ENCODE results near the gene SMYD1.

DNA sequence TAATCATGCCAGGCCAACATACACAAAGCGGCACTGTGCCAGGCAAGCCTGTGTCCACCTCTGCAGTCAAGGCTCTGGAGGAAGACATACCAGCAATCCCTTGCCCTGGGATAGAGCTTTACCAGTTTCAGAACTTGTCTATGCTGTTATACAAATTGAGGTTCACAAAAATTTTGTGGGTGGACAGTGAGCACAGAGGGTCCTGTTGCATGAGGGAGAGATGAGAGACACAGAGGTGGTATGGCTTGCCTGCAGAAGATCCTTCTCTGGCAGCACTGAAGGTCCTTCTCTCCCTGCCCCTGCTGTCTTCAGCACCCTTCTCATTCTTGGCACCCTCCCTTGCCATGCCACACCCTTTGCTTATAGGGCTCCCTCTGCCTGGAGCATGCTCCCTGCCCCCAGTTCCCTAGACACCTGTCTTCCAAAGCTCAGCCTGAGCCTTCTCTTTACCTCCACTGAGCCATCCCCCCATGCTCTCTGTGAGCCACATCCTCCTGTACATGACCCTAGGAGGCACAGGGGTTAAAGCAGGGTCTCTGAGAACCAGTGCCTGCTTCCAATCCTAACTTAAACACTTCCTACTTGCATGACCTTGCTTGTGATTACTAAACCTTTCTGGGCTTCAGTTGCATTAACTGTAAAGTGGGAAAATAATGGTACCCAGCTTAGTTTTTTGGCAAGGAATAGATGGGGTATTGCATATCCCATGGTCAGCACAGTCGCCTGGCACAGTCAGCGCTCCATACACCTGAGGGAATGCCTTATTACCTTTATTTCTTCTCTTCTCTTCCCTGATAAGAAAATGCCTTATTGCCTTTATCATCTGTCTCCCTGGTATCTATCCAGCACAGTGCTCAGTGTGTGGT is 59.4 kb downstream of the SMYD1 start:
- TF ChIP-seq TOX (CRISPR knock-in tag; IDR thresholded peaks at IDR 0.05; ENCODE audit: borderline replicate concordance) (no peak), ZFP3 (CRISPR knock-in tag; IDR thresholded peaks at IDR 0.05) (no peak), ZNF70 (CRISPR knock-in tag; IDR thresholded peaks at IDR 0.05) (no peak), CSDC2 (CRISPR knock-in tag; IDR thresholded peaks at IDR 0.05) (no peak)
- TF ChIP-seq, protein P1, sequence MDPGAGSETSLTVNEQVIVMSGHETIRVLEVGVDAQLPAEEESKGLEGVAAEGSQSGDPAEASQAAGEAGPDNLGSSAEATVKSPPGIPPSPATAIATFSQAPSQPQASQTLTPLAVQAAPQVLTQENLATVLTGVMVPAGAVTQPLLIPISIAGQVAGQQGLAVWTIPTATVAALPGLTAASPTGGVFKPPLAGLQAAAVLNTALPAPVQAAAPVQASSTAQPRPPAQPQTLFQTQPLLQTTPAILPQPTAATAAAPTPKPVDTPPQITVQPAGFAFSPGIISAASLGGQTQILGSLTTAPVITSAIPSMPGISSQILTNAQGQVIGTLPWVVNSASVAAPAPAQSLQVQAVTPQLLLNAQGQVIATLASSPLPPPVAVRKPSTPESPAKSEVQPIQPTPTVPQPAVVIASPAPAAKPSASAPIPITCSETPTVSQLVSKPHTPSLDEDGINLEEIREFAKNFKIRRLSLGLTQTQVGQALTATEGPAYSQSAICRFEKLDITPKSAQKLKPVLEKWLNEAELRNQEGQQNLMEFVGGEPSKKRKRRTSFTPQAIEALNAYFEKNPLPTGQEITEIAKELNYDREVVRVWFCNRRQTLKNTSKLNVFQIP (CRISPR knock-in tag; IDR thresholded peaks at IDR 0.05; ENCODE audit: borderline replicate concordance, low read depth), result no peak
- TF ChIP-seq, protein P2, sequence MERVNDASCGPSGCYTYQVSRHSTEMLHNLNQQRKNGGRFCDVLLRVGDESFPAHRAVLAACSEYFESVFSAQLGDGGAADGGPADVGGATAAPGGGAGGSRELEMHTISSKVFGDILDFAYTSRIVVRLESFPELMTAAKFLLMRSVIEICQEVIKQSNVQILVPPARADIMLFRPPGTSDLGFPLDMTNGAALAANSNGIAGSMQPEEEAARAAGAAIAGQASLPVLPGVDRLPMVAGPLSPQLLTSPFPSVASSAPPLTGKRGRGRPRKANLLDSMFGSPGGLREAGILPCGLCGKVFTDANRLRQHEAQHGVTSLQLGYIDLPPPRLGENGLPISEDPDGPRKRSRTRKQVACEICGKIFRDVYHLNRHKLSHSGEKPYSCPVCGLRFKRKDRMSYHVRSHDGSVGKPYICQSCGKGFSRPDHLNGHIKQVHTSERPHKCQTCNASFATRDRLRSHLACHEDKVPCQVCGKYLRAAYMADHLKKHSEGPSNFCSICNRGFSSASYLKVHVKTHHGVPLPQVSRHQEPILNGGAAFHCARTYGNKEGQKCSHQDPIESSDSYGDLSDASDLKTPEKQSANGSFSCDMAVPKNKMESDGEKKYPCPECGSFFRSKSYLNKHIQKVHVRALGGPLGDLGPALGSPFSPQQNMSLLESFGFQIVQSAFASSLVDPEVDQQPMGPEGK (CRISPR knock-in tag; IDR thresholded peaks at IDR 0.05; ENCODE audit: borderline replicate concordance), result no peak

Measured in SK-N-SH treated with all-trans-retinoic acid at 6 μM for 48 hours (cell line).